HEK293 (cell line): ENCODE data around the gene BRD2.
A peak's percentile ranks its signal among the peaks of the same experiment; 100 is the strongest.

Experiments used
- EGR2 ChIP-seq: fragments of 450-650 bp; formaldehyde crosslinking; IDR thresholded peaks from 2 replicates; pipeline ENCODE4 v1.5.1; 2016; ENCODE audit warnings: low read depth, missing biosample characterization, missing genetic modification characterization
- GLIS1 ChIP-seq: fragments of 450-650 bp; formaldehyde crosslinking; IDR thresholded peaks from 2 replicates; pipeline ENCODE4 v1.5.1; 2016; ENCODE audit warnings: missing biosample characterization, missing genetic modification characterization
- HOXD13 ChIP-seq: sonication (generic); formaldehyde crosslinking; IDR thresholded peaks from 2 replicates; pipeline ENCODE4 v1.8.0; 2022; ENCODE audit warnings: missing genetic modification reagents, borderline replicate concordance
- KLF9 ChIP-seq: fragments of 450-650 bp; formaldehyde crosslinking; IDR thresholded peaks from 2 replicates; pipeline ENCODE4 v1.5.1; 2016; ENCODE audit warnings: missing biosample characterization, missing genetic modification characterization, low read depth
- MZF1 ChIP-seq: fragments of 450-650 bp; formaldehyde crosslinking; IDR thresholded peaks from 2 replicates; pipeline ENCODE4 v1.5.1; 2017; ENCODE audit warnings: missing biosample characterization, missing genetic modification characterization, borderline replicate concordance
- WT1 ChIP-seq: fragments of 450-650 bp; formaldehyde crosslinking; IDR thresholded peaks from 2 replicates; pipeline ENCODE4 v1.5.1; 2016; ENCODE audit warnings: missing biosample characterization, missing genetic modification characterization
- ZBTB1 ChIP-seq: fragments of 450-650 bp; formaldehyde crosslinking; IDR thresholded peaks from 2 replicates; pipeline ENCODE4 v1.5.1; 2016; ENCODE audit warnings: missing biosample characterization, missing genetic modification characterization
- ZBTB20 ChIP-seq: fragments of 450-650 bp; formaldehyde crosslinking; IDR thresholded peaks from 2 replicates; pipeline ENCODE4 v1.5.1; 2016; ENCODE audit warnings: missing biosample characterization, missing genetic modification characterization
- ZIC2 ChIP-seq: fragments of 450-650 bp; formaldehyde crosslinking; IDR thresholded peaks from 2 replicates; pipeline ENCODE4 v1.5.1; 2016; ENCODE audit warnings: missing biosample characterization, missing genetic modification characterization
- ZNF133 ChIP-seq: fragments of 450-650 bp; formaldehyde crosslinking; IDR thresholded peaks from 2 replicates; pipeline ENCODE4 v1.5.1; 2016; ENCODE audit warnings: missing biosample characterization, missing genetic modification characterization
- ZNF138 ChIP-seq: fragments of 450-650 bp; formaldehyde crosslinking; IDR thresholded peaks from 2 replicates; pipeline ENCODE4 v1.5.1; 2016; ENCODE audit warnings: missing biosample characterization, missing genetic modification characterization, borderline replicate concordance
- ZNF19 ChIP-seq: fragments of 450-650 bp; formaldehyde crosslinking; IDR thresholded peaks from 2 replicates; pipeline ENCODE4; 2016; ENCODE audit warnings: missing biosample characterization, missing genetic modification characterization, low read depth
- ZNF202 ChIP-seq: fragments of 450-650 bp; formaldehyde crosslinking; IDR thresholded peaks from 2 replicates; pipeline ENCODE4 v1.5.1; 2016; ENCODE audit warnings: missing biosample characterization, missing genetic modification characterization, borderline replicate concordance
- ZNF37A ChIP-seq: fragments of 450-650 bp; IDR thresholded peaks from 2 replicates; pipeline ENCODE4 v1.5.1; 2018; ENCODE audit warnings: missing biosample characterization, missing genetic modification characterization
- ZNF501 ChIP-seq: fragments of 450-650 bp; formaldehyde crosslinking; IDR thresholded peaks from 2 replicates; pipeline ENCODE4 v1.5.1; 2016; ENCODE audit warnings: missing biosample characterization, missing genetic modification characterization
- ZNF514 ChIP-seq: fragments of 450-650 bp; formaldehyde crosslinking; IDR thresholded peaks from 2 replicates; pipeline ENCODE4 v1.5.1; 2016; ENCODE audit warnings: missing biosample characterization, missing genetic modification characterization
- ZNF529 ChIP-seq: fragments of 450-650 bp; formaldehyde crosslinking; IDR thresholded peaks from 2 replicates; pipeline ENCODE4 v1.5.1; 2017; ENCODE audit warnings: missing genetic modification characterization, missing biosample characterization; ENCODE audit not compliant: insufficient replicate concordance
- ZNF560 ChIP-seq: fragments of 450-650 bp; formaldehyde crosslinking; IDR thresholded peaks from 2 replicates; pipeline ENCODE4 v1.5.1; 2017; ENCODE audit warnings: missing biosample characterization, missing genetic modification characterization, borderline replicate concordance
- ZNF776 ChIP-seq: fragments of 450-650 bp; formaldehyde crosslinking; IDR thresholded peaks from 2 replicates; pipeline ENCODE4 v1.5.0; 2017; ENCODE audit warnings: missing biosample characterization, missing genetic modification characterization, borderline replicate concordance
- ZNF843 ChIP-seq: fragments of 450-650 bp; formaldehyde crosslinking; IDR thresholded peaks from 2 replicates; pipeline ENCODE4 v1.5.1; 2016; ENCODE audit warnings: missing biosample characterization, missing genetic modification characterization
- TF ChIP-seq, protein P1 (sequence below): fragments of 450-650 bp; formaldehyde crosslinking; IDR thresholded peaks from 2 replicates; pipeline ENCODE4 v1.5.1; 2016; ENCODE audit warnings: missing biosample characterization, missing genetic modification characterization
- TF ChIP-seq, protein P2 (sequence below): fragments of 450-650 bp; formaldehyde crosslinking; IDR thresholded peaks from 2 replicates; pipeline ENCODE4; 2016; ENCODE audit warnings: missing biosample characterization, missing genetic modification characterization
- TF ChIP-seq, protein P3 (sequence below): fragments of 450-650 bp; formaldehyde crosslinking; IDR thresholded peaks from 2 replicates; pipeline ENCODE4 v1.5.1; 2016; ENCODE audit warnings: missing biosample characterization, missing genetic modification characterization
- TF ChIP-seq, protein P4 (sequence below): fragments of 450-650 bp; formaldehyde crosslinking; IDR thresholded peaks from 2 replicates; pipeline ENCODE4 v1.5.1; 2016; ENCODE audit warnings: missing biosample characterization, missing genetic modification characterization
- TF ChIP-seq, protein P5 (sequence below): fragments of 450-650 bp; formaldehyde crosslinking; IDR thresholded peaks from 2 replicates; pipeline ENCODE4 v1.5.1; 2016; ENCODE audit warnings: missing biosample characterization, missing genetic modification characterization
- TF ChIP-seq, protein P6 (sequence below): fragments of 450-650 bp; formaldehyde crosslinking; IDR thresholded peaks from 2 replicates; pipeline ENCODE4 v1.5.1; 2017; ENCODE audit warnings: missing biosample characterization, missing genetic modification characterization

Gene BRD2

DNA sequence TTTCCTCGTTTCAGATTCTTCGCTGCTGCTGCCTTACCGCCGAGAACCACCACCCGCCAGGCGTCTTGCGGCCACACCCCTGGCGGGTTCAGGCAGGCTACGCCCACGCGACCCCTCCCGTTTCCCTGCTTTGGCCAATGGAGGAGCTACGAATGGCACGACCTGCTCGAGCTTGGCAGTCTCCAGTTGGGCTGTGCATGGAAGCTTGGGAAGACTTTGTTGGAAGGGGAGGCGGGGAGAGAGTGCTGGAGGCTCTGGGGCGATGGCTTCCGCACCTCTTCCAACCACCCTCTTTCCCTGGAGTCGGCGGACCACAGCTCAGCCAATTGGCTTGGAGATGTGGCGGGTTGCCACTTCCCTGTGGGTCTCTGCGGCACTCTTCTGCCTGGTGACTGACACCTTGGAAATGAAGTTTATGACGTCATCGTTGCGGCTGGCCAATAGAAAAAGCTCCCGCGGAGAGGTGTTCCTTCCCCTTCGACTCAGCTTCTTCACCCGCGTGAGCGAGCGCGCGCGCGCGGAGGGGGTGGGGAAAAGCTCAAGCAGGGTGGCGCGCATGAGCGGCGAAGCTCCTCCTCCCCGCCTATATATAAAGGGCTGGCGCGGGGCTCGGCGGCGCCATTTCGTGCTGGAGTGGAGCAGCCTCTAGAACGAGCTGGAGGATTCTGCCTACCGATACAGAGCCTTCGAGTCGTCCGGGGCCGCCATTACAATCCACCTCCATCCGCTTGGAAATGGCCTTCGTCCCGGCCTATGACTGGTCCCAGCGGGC is 3.4 kb downstream of the BRD2 start (continued):
- TF ChIP-seq, protein P1, sequence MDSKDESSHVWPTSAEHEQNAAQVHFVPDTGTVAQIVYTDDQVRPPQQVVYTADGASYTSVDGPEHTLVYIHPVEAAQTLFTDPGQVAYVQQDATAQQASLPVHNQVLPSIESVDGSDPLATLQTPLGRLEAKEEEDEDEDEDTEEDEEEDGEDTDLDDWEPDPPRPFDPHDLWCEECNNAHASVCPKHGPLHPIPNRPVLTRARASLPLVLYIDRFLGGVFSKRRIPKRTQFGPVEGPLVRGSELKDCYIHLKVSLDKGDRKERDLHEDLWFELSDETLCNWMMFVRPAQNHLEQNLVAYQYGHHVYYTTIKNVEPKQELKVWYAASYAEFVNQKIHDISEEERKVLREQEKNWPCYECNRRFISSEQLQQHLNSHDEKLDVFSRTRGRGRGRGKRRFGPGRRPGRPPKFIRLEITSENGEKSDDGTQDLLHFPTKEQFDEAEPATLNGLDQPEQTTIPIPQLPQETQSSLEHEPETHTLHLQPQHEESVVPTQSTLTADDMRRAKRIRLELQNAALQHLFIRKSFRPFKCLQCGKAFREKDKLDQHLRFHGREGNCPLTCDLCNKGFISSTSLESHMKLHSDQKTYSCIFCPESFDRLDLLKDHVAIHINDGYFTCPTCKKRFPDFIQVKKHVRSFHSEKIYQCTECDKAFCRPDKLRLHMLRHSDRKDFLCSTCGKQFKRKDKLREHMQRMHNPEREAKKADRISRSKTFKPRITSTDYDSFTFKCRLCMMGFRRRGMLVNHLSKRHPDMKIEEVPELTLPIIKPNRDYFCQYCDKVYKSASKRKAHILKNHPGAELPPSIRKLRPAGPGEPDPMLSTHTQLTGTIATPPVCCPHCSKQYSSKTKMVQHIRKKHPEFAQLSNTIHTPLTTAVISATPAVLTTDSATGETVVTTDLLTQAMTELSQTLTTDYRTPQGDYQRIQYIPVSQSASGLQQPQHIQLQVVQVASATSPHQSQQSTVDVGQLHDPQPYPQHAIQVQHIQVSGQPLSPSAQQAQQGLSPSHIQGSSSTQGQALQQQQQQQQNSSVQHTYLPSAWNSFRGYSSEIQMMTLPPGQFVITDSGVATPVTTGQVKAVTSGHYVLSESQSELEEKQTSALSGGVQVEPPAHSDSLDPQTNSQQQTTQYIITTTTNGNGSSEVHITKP (tag by site-specific recombination) = peak; percentile 96
- TF ChIP-seq ZNF501 (tag by site-specific recombination) (peak; percentile 84), ZNF133 (tag by site-specific recombination) (no peak), ZNF529 (tag by site-specific recombination) (no peak), ZNF560 (tag by site-specific recombination) (no peak), EGR2 (tag by site-specific recombination) (peak; percentile 63), ZBTB20 (no peak; the same call in 1 of the 2 replicates), ZNF514 (tag by site-specific recombination) (no peak), KLF9 (tag by site-specific recombination) (peak; percentile 96), ZNF843 (tag by site-specific recombination) (peak; percentile 64; the same call in 1 of the 2 replicates), ZBTB1 (tag by site-specific recombination) (no peak), ZNF202 (tag by site-specific recombination) (no peak), ZNF776 (tag by site-specific recombination) (no peak), MZF1 (no peak), GLIS1 (tag by site-specific recombination) (peak; percentile 78), ZIC2 (tag by site-specific recombination) (no peak; the same call in 1 of the 2 replicates), WT1 (tag by site-specific recombination) (peak; percentile 63), ZNF19 (tag by site-specific recombination) (no peak), ZNF37A (tag by site-specific recombination) (no peak), HOXD13 (no peak), ZNF138 (tag by site-specific recombination) (no peak)
- TF ChIP-seq, protein P2, sequence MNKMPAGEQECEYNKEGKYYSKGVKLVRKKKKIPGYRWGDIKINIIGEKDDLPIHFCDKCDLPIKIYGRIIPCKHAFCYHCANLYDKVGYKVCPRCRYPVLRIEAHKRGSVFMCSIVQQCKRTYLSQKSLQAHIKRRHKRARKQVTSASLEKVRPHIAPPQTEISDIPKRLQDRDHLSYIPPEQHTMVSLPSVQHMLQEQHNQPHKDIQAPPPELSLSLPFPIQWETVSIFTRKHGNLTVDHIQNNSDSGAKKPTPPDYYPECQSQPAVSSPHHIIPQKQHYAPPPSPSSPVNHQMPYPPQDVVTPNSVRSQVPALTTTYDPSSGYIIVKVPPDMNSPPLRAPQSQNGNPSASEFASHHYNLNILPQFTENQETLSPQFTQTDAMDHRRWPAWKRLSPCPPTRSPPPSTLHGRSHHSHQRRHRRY = no peak
- TF ChIP-seq, protein P3, sequence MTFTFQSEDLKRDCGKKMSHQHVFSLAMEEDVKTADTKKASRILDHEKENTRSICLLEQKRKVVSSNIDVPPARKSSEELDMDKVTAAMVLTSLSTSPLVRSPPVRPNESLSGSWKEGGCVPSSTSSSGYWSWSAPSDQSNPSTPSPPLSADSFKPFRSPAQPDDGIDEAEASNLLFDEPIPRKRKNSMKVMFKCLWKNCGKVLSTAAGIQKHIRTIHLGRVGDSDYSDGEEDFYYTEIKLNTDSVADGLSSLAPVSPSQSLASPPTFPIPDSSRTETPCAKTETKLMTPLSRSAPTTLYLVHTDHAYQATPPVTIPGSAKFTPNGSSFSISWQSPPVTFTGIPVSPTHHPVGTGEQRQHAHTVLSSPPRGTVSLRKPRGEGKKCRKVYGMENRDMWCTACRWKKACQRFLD (tag by site-specific recombination) = no peak
- TF ChIP-seq, protein P4, sequence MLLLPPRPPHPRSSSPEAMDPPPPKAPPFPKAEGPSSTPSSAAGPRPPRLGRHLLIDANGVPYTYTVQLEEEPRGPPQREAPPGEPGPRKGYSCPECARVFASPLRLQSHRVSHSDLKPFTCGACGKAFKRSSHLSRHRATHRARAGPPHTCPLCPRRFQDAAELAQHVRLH (tag by site-specific recombination) = no peak; the same call in 1 of the 2 replicates
- TF ChIP-seq, protein P5, sequence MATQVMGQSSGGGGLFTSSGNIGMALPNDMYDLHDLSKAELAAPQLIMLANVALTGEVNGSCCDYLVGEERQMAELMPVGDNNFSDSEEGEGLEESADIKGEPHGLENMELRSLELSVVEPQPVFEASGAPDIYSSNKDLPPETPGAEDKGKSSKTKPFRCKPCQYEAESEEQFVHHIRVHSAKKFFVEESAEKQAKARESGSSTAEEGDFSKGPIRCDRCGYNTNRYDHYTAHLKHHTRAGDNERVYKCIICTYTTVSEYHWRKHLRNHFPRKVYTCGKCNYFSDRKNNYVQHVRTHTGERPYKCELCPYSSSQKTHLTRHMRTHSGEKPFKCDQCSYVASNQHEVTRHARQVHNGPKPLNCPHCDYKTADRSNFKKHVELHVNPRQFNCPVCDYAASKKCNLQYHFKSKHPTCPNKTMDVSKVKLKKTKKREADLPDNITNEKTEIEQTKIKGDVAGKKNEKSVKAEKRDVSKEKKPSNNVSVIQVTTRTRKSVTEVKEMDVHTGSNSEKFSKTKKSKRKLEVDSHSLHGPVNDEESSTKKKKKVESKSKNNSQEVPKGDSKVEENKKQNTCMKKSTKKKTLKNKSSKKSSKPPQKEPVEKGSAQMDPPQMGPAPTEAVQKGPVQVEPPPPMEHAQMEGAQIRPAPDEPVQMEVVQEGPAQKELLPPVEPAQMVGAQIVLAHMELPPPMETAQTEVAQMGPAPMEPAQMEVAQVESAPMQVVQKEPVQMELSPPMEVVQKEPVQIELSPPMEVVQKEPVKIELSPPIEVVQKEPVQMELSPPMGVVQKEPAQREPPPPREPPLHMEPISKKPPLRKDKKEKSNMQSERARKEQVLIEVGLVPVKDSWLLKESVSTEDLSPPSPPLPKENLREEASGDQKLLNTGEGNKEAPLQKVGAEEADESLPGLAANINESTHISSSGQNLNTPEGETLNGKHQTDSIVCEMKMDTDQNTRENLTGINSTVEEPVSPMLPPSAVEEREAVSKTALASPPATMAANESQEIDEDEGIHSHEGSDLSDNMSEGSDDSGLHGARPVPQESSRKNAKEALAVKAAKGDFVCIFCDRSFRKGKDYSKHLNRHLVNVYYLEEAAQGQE (tag by site-specific recombination) = peak; percentile 46
- TF ChIP-seq, protein P6, sequence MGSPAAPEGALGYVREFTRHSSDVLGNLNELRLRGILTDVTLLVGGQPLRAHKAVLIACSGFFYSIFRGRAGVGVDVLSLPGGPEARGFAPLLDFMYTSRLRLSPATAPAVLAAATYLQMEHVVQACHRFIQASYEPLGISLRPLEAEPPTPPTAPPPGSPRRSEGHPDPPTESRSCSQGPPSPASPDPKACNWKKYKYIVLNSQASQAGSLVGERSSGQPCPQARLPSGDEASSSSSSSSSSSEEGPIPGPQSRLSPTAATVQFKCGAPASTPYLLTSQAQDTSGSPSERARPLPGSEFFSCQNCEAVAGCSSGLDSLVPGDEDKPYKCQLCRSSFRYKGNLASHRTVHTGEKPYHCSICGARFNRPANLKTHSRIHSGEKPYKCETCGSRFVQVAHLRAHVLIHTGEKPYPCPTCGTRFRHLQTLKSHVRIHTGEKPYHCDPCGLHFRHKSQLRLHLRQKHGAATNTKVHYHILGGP (tag by site-specific recombination) = no peak
